Gastrocnemius medialis (tissue), 4 donors: Measurements from ENCODE around the gene NOP9. TPM values are rescaled to one million over a fixed set of nuclear protein-coding genes. Genes with fewer than 3 reads are reported as not detected.

Experiments
- ATAC-seq, 2 donors: fragments of 150-250 bp; one replicate each; pipeline ENCODE4 v1.9.1; 2016
- DNase-seq, 2 donors: peaks; one replicate each; pipeline ENCODE4 v3.0.0-alpha.2; 2019
- H3K27ac ChIP-seq, 4 donors: fragments of 200-600 bp; sonication (generic); 1 replicate in 1 of 4; 2 replicates in 3 of 4; pipeline ENCODE4 v1.5.1; 2016 to 2018; ENCODE audit warnings: mild to moderate bottlenecking in 2 of 4, moderate library complexity in 1 of 4
- H3K27me3 ChIP-seq, 3 donors: fragments of 200-600 bp; sonication (generic) in 2 of 3; 1 replicate in 1 of 3; 2 replicates in 2 of 3; pipeline versions ENCODE4 v1.5.1 to v1.6.0; 2016 to 2019; ENCODE audit warnings: mild to moderate bottlenecking in 1 of 3, moderate library complexity in 1 of 3
- H3K36me3 ChIP-seq, 2 donors: fragments of 200-600 bp; sonication (generic) in 1 of 2; one replicate each; pipeline ENCODE4 v1.5.1; 2017 to 2018
- H3K4me1 ChIP-seq, 2 donors: fragments of 200-600 bp; sonication (generic) in 1 of 2; one replicate each; pipeline ENCODE4 v1.5.1; 2016 to 2017; ENCODE audit warnings: mild to moderate bottlenecking in 2 of 2
- H3K4me3 ChIP-seq, 4 donors: fragments of 200-600 bp; sonication (generic) in 3 of 4; 1 replicate in 1 of 4; 2 replicates in 3 of 4; pipeline ENCODE4 v1.5.1; 2016 to 2019; ENCODE audit warnings: mild to moderate bottlenecking in 2 of 4
- H3K9me3 ChIP-seq, 3 donors: fragments of 200-600 bp; sonication (generic) in 2 of 3; 1 replicate in 1 of 3; 2 replicates in 2 of 3; pipeline ENCODE4 v1.5.1; 2016 to 2019
- CTCF ChIP-seq, 5 experiments: fragments of 450-650 bp in 3 of 5; fragments of 200-600 bp in 2 of 5; sonication (generic) in 2 of 5; IDR thresholded peaks in 4 of 5; conservative IDR thresholded peaks in 1 of 5; 1 replicate in 4 of 5; 2 replicates in 1 of 5; pipeline ENCODE4 v1.5.1; 2016 to 2019; ENCODE audit warnings: antibody characterized with exemption in 5 of 5, mild to moderate bottlenecking in 3 of 5, moderate library complexity in 3 of 5
- POLR2A ChIP-seq, 2 donors: fragments of 450-650 bp; IDR thresholded peaks; one replicate each; pipeline ENCODE4 v1.6.1; 2017; ENCODE audit warnings: antibody characterized with exemption in 2 of 2, mild to moderate bottlenecking in 2 of 2, moderate library complexity in 2 of 2
- in situ Hi-C, 4 donors: fragments of 200-750 bp; cut with MboI; loops; one replicate each; pipeline versions ENCODE4 v1.15.0 to v1.8.0; 2017; ENCODE audit warnings: low sequenced_read_pairs in 4 of 4
- intact Hi-C: fragments of 100-400 bp; cut with DNase I; formaldehyde crosslinking; loops from one replicate; pipeline ENCODE4 v1.15.1; 2023; ENCODE audit warnings: low total_unique reads
- total RNA-seq, 4 donors: library from RNA; depleted of rRNA; stranded (reverse); fragments of >200 nt; gene quantifications; one replicate each; pipeline versions ENCODE4 v1.1.0 to v1.2.3, GENCODE V29; 2016

Gene NOP9
- total RNA-seq, 4 donors from 2014 or later = 27.2 to 43.5 (median 32.2) TPM

GRCh38 chr14:24317141-24317928 is 17.7 kb downstream of the NOP9 start:
- Histone ChIP-seq H3K4me3 (no peak overlapping the region), H3K27ac (no peak overlapping the region), H3K4me1 (peaks cover 0 to 9% of the 10 kb centered on the region in 2 donors), H3K27me3 (peaks cover 11 to 31% (median 20%) of the 10 kb centered on the region in 3 donors), H3K36me3 (no peaks in the 10 kb centered on the region), H3K9me3 (no peaks in the 10 kb centered on the region)
- TF ChIP-seq POLR2A (IDR thresholded peaks at IDR 0.05) (no peak), CTCF (IDR thresholded peaks at IDR 0.05 in 4 of 5, conservative IDR thresholded peaks at IDR 0.05 in 1 of 5) (no peak)
- ATAC-seq = no peak
- no peak for DNase-seq
- in situ Hi-C loops = no loop called here
- intact Hi-C loops = no loop called here

GRCh38 chr14:24321212-24321975 is 21.7 kb downstream of the NOP9 start:
- no peaks in the 10 kb centered on the region for H3K36me3 ChIP-seq
- peaks cover 11 to 31% (median 20%) of the 10 kb centered on the region in 3 donors for H3K27me3 ChIP-seq
- no peak overlapping the region for H3K27ac ChIP-seq
- no peak overlapping the region for H3K4me3 ChIP-seq
- H3K4me1 ChIP-seq = peaks cover 0 to 2% of the 10 kb centered on the region in 2 donors
- H3K9me3 ChIP-seq = no peaks in the 10 kb centered on the region
- intact Hi-C loops (no loop called here), in situ Hi-C loops (no loop called here)
- ATAC-seq (no peak), DNase-seq (no peak)
- TF ChIP-seq POLR2A (IDR thresholded peaks at IDR 0.05) (no peak), CTCF (IDR thresholded peaks at IDR 0.05 in 4 of 5, conservative IDR thresholded peaks at IDR 0.05 in 1 of 5) (no peak)

GRCh38 chr14:24322672-24323071 is 23.0 kb downstream of the NOP9 start:
- in situ Hi-C loops (no loop called here), intact Hi-C loops (no loop called here)
- no peak overlapping the region for H3K27ac ChIP-seq
- no peaks in the 10 kb centered on the region for H3K36me3 ChIP-seq
- TF ChIP-seq POLR2A (IDR thresholded peaks at IDR 0.05) (no peak), CTCF (IDR thresholded peaks at IDR 0.05 in 4 of 5, conservative IDR thresholded peaks at IDR 0.05 in 1 of 5) (no peak)
- ATAC-seq = no peak
- peaks cover 8 to 18% (median 8%) of the 10 kb centered on the region in 3 donors for H3K27me3 ChIP-seq
- no peaks in the 10 kb centered on the region for H3K4me1 ChIP-seq
- no peaks in the 10 kb centered on the region for H3K9me3 ChIP-seq
- DNase-seq = no peak
- no peak overlapping the region for H3K4me3 ChIP-seq

GRCh38 chr14:24323341-24323740 is 23.7 kb downstream of the NOP9 start:
- H3K4me3 ChIP-seq = no peak overlapping the region
- no peak for TF ChIP-seq POLR2A (IDR thresholded peaks at IDR 0.05)
- TF ChIP-seq CTCF (IDR thresholded peaks at IDR 0.05 in 4 of 5, conservative IDR thresholded peaks at IDR 0.05 in 1 of 5) = no peak
- H3K9me3 ChIP-seq = no peaks in the 10 kb centered on the region
- peaks cover 4 to 11% (median 8%) of the 10 kb centered on the region in 3 donors for H3K27me3 ChIP-seq
- no peak overlapping the region for H3K27ac ChIP-seq
- in situ Hi-C loops = no loop called here
- ATAC-seq = no peak
- no peak for DNase-seq
- intact Hi-C loops = no loop called here
- no peaks in the 10 kb centered on the region for H3K36me3 ChIP-seq
- H3K4me1 ChIP-seq = no peaks in the 10 kb centered on the region
